LNCAP (cell line): Measurements from ENCODE around the gene FAM20C.

Experiments
- CTCF ChIP-seq: fragments of 450-650 bp; IDR thresholded peaks from 2 replicates; pipeline ENCODE4 v1.5.1; 2017; ENCODE audit warnings: mild to moderate bottlenecking

Gene FAM20C

GRCh38 chr7:263483-264351 lies 71.3 kb downstream of the FAM20C start:
- peak; percentile 29; the same call in 1 of the 2 replicates for TF ChIP-seq CTCF

DNA sequence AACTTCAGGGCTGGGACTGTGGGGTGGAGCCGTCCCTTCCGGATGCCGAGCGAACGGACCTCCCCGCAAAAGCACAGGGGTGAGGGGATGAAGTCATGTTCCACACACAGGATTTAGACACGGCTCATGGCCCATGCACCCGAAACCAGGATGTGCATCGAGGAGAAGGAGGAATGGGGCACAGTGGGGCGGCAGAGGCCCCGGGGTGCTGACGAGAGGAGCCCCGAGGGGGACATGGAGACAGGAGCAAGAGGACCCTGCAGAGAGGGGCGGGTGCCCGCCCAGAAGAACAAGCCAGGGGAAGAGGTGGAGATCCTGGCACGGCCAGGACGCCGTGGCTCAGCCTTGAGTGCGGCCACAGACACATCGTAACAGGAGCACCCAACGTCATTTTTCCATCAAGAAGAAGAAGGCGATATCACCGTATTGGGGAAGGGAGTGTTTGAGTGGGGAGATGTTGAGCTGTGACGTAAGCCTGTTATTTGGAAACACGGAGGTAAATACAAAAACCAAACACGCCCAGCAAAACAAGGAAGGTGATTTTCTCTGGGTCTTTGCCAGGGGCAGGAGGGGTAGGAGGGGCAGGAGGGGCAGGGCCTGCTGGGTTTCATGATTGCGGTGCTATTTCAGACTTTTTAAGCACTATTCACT lies 72.3 kb downstream of the FAM20C start:
- TF ChIP-seq CTCF, result no peak

- no peak for TF ChIP-seq CTCF
These were observed 73.0 kb downstream of the FAM20C start for GRCh38 chr7:265192-265997.

DNA sequence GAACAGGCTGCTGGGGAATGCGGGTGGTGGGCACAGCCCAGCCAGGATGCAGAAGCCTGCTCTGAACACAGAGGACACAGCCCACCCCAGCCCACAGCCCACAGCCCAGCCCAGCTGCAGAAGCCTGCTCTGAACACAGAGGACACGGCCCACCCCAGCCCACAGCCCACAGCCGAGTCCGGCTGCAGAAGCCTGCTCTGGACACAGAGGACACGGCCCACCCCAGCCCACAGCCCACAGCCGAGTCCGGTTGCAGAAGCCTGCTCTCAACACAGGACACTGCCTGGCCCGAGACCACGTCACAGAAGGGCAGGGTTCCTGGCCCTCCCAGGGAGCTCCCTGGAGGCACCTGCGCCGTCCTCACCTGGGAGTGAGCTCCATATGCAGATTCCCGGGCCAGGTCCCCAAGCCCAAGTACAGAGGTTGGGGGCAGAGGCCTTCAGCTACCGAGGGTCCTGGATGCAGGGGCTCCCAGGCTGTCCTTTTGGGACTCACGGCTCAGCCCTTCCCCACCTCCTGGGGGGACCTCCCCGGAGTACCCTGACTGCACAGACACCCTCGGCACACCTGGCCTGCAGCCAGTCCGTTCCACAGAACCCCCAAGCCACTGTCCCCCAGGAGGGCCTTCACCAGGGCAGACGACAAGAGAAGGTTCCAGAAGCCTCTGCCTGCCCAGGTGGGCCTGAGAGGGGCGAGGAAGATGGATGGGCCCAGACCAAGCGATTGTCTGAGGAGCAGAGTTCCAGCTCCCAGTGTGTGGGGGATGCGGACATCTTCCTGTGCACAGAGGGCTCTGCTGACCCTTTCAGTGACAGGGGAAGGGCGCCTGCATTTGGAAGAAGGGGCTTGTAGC lies 73.9 kb downstream of the FAM20C start:
- no peak for TF ChIP-seq CTCF

GRCh38 chr7:266851-267840 lies 74.8 kb downstream of the FAM20C start:
- TF ChIP-seq CTCF, result peak; percentile 88

GRCh38 chr7:268991-269390 lies 76.6 kb downstream of the FAM20C start:
- no peak for TF ChIP-seq CTCF
